Stomach (tissue), 9 donors: ENCODE results near the gene GRIK2. TPM values are rescaled to one million over a fixed set of nuclear protein-coding genes. Genes with fewer than 3 reads are reported as not detected.

Experiments used
- DNase-seq, 2 donors: peaks; one replicate each; pipeline versions ENCODE4 v3.0.0 to v3.0.0-alpha.2; 2013 to 2019
- H3K27ac ChIP-seq, 5 donors: fragments of 200-600 bp in 4 of 5; sonication (generic) in 4 of 5; one replicate each; pipeline ENCODE4 v1.5.1; 2013 to 2019; ENCODE audit warnings: mild to moderate bottlenecking in 1 of 5, moderate library complexity in 1 of 5
- H3K27me3 ChIP-seq, 3 donors: fragments of 200-600 bp; sonication (generic); one replicate each; pipeline ENCODE4 v1.5.1; 2017 to 2019; ENCODE audit warnings: mixed run types in 1 of 3
- H3K36me3 ChIP-seq, 4 donors: fragments of 200-600 bp; sonication (generic); 1 replicate in 3 of 4; 2 replicates in 1 of 4; pipeline ENCODE4 v1.5.1; 2016 to 2019
- H3K4me1 ChIP-seq, 4 donors: fragments of 200-600 bp; sonication (generic); one replicate each; pipeline ENCODE4 v1.5.1; 2016 to 2019
- H3K4me3 ChIP-seq, 4 donors: fragments of 200-600 bp; sonication (generic) in 3 of 4; one replicate each; pipeline ENCODE4 v1.5.1; 2016 to 2019; ENCODE audit warnings: mild to moderate bottlenecking in 1 of 4
- H3K9me3 ChIP-seq, 4 donors: fragments of 200-600 bp; sonication (generic); one replicate each; pipeline ENCODE4 v1.5.1; 2016 to 2019
- EP300 ChIP-seq: sonication (generic); formaldehyde crosslinking; IDR thresholded peaks from one replicate; pipeline ENCODE4 v1.6.1; 2017; ENCODE audit warnings: antibody characterized with exemption
- POLR2A ChIP-seq, 4 donors: fragments of 450-650 bp; IDR thresholded peaks; one replicate each; pipeline ENCODE4 v1.6.1; 2016; ENCODE audit warnings: antibody characterized with exemption in 4 of 4, control low read depth in 2 of 4, mild to moderate bottlenecking in 1 of 4, moderate library complexity in 1 of 4
- POLR2AphosphoS5 ChIP-seq, 3 donors: sonication (generic); formaldehyde crosslinking; IDR thresholded peaks; one replicate each; pipeline ENCODE4 v1.6.1; 2016; ENCODE audit warnings: antibody characterized with exemption in 3 of 3
- WGBS, 5 donors: extraction: QIAGEN DNeasy Blood & Tissue Kit in 3 of 5; methylation state at CpG; one replicate each; pipeline versions ENCODE4 v1.1.5 to v1.1.7; 2013 to 2018; 5-methylcytosine and 5-hydroxymethylcytosine counted together
- intact Hi-C: fragments of 100-400 bp; cut with DNase I; formaldehyde crosslinking; loops from one replicate; pipeline ENCODE4 v1.15.1; 2023; ENCODE audit warnings: low total_unique reads
- polyA plus RNA-seq, 3 donors: library from polyadenylated mRNA; stranded (reverse); fragments of 200-250 nt; gene quantifications; one replicate each; pipeline ENCODE4 v1.2.3, GENCODE V29; 2013
- total RNA-seq, 5 donors: library from RNA; depleted of rRNA; stranded (reverse); fragments of >200 nt; gene quantifications; one replicate each; pipeline versions ENCODE4 v1.1.0 to v1.2.3, GENCODE V29; 2014 to 2016
- TF ChIP-seq, protein P1 (sequence below), 7 experiments: fragments of 450-650 bp in 4 of 7; fragments of 200-600 bp in 3 of 7; sonication (generic) in 3 of 7; IDR thresholded peaks; one replicate each; pipeline ENCODE4 v1.5.1; 2016 to 2019; ENCODE audit warnings: antibody characterized with exemption in 7 of 7, control low read depth in 2 of 7, mild to moderate bottlenecking in 1 of 7
- donor health status: healthy with polysubstance abuse.
- donor health status: Bipolar disorder and iron deficiency.
- donor health status: healthy.

GRIK2 gene
- total and polyA plus RNA-seq, 8 donors, result 0.06 to 7.7 (median 0.50) TPM; not detected in 3

GRCh38 chr6:101728388-101728787 is 334.9 kb downstream of the GRIK2 start:
- Histone ChIP-seq H3K27me3 (no peaks in the 10 kb centered on the region), H3K36me3 (no peaks in the 10 kb centered on the region), H3K4me3 (no peak overlapping the region), H3K4me1 (no peaks in the 10 kb centered on the region), H3K27ac (no peak overlapping the region), H3K9me3 (no peaks in the 10 kb centered on the region)
- 67 to 81% (median 76%) methylated on average over 2 of the region's 2 CpGs for WGBS, 5 donors
- TF ChIP-seq, protein P1, sequence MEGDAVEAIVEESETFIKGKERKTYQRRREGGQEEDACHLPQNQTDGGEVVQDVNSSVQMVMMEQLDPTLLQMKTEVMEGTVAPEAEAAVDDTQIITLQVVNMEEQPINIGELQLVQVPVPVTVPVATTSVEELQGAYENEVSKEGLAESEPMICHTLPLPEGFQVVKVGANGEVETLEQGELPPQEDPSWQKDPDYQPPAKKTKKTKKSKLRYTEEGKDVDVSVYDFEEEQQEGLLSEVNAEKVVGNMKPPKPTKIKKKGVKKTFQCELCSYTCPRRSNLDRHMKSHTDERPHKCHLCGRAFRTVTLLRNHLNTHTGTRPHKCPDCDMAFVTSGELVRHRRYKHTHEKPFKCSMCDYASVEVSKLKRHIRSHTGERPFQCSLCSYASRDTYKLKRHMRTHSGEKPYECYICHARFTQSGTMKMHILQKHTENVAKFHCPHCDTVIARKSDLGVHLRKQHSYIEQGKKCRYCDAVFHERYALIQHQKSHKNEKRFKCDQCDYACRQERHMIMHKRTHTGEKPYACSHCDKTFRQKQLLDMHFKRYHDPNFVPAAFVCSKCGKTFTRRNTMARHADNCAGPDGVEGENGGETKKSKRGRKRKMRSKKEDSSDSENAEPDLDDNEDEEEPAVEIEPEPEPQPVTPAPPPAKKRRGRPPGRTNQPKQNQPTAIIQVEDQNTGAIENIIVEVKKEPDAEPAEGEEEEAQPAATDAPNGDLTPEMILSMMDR (IDR thresholded peaks at IDR 0.05), result no peak
- TF ChIP-seq EP300 (no peak), POLR2A (IDR thresholded peaks at IDR 0.05) (no peak), POLR2AphosphoS5 (IDR thresholded peaks at IDR 0.05) (no peak)
- no peak for DNase-seq
- intact Hi-C loops, result no loop called here

DNA sequence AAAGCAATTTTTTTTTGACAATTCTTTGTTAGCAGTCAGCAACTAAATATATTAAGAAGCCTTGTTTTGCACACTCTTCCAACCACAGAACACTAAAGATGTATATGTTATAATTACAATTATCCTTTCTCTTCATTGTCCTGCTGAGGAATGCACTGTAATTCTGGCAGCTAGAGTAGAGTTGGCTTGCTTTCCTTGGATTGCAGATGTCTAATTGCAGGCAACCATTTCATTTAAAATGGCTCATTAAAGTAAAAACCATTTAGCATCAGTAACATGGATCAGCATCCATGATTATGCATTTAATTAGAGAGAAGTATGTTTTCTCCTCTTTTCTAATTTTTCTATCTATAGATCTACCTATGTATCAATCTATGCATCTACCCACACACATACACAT is 335.4 kb downstream of the GRIK2 start:
- no peak for DNase-seq
- Histone ChIP-seq H3K27ac (no peak overlapping the region), H3K36me3 (no peaks in the 10 kb centered on the region), H3K9me3 (no peaks in the 10 kb centered on the region), H3K27me3 (no peaks in the 10 kb centered on the region), H3K4me1 (no peaks in the 10 kb centered on the region), H3K4me3 (no peak overlapping the region)
- intact Hi-C loops, result no loop called here
- TF ChIP-seq POLR2A (IDR thresholded peaks at IDR 0.05) (no peak), EP300 (no peak), POLR2AphosphoS5 (IDR thresholded peaks at IDR 0.05) (no peak)
- TF ChIP-seq, protein P1 (IDR thresholded peaks at IDR 0.05), result no peak

- intact Hi-C loops, result no loop called here
- no peaks in the 10 kb centered on the region for H3K36me3 ChIP-seq
- peaks cover 0 to 4% (median under 1%) of the 10 kb centered on the region in 4 donors for H3K9me3 ChIP-seq
- H3K4me1 ChIP-seq, result no peaks in the 10 kb centered on the region
- 18 to 32% (median 24%) methylated on average over 2 of the region's 2 CpGs for WGBS, 5 donors
- H3K4me3 ChIP-seq, result no peak overlapping the region
- TF ChIP-seq POLR2A (IDR thresholded peaks at IDR 0.05), result no peak
- no peak for TF ChIP-seq EP300
- TF ChIP-seq POLR2AphosphoS5 (IDR thresholded peaks at IDR 0.05), result no peak
- TF ChIP-seq, protein P1 (IDR thresholded peaks at IDR 0.05), result no peak
- no peaks in the 10 kb centered on the region for H3K27me3 ChIP-seq
- no peak for DNase-seq
- H3K27ac ChIP-seq, result no peak overlapping the region
Measured at GRCh38 chr6:101730954-101731353, 337.4 kb downstream of the GRIK2 start.

DNA sequence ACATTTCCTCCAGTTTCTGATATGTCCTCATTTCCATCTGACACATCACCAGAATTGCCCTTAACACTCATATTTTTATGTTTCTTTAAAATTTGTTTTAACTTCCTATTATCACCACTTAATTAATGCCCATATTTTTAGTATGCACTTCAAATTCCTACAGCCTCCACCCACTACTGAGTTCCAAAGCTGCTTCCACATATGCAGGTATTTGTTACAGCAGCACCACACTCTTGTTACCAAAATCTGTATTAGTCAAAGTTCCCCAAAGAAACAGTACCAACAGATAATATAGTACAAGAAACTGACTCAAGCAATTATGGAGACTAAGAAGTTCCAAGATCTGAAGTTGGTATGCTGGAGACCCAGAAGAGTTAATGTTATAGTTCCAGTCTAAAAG is 340.4 kb downstream of the GRIK2 start:
- TF ChIP-seq POLR2AphosphoS5 (IDR thresholded peaks at IDR 0.05) (no peak), POLR2A (IDR thresholded peaks at IDR 0.05) (no peak), EP300 (no peak)
- TF ChIP-seq, protein P1 (IDR thresholded peaks at IDR 0.05), result no peak
- Histone ChIP-seq H3K27me3 (no peaks in the 10 kb centered on the region), H3K36me3 (no peaks in the 10 kb centered on the region), H3K4me3 (no peak overlapping the region), H3K27ac (no peak overlapping the region), H3K4me1 (no peaks in the 10 kb centered on the region), H3K9me3 (peaks cover 0 to 12% (median 5%) of the 10 kb centered on the region in 4 donors)
- DNase-seq, result no peak
- intact Hi-C loops, result no loop called here
